ENCODE data around the gene SMPDL3A. TPM values are rescaled to one million over a fixed set of nuclear protein-coding genes. Genes with fewer than 3 reads are reported as not detected.

SMPDL3A gene
- total and polyA plus RNA-seq, 2 of the 13 experiments (the other 11 are each of a cell fraction or from before 2014, with no cell fraction given): 7.8 to 17.3 TPM

DNA sequence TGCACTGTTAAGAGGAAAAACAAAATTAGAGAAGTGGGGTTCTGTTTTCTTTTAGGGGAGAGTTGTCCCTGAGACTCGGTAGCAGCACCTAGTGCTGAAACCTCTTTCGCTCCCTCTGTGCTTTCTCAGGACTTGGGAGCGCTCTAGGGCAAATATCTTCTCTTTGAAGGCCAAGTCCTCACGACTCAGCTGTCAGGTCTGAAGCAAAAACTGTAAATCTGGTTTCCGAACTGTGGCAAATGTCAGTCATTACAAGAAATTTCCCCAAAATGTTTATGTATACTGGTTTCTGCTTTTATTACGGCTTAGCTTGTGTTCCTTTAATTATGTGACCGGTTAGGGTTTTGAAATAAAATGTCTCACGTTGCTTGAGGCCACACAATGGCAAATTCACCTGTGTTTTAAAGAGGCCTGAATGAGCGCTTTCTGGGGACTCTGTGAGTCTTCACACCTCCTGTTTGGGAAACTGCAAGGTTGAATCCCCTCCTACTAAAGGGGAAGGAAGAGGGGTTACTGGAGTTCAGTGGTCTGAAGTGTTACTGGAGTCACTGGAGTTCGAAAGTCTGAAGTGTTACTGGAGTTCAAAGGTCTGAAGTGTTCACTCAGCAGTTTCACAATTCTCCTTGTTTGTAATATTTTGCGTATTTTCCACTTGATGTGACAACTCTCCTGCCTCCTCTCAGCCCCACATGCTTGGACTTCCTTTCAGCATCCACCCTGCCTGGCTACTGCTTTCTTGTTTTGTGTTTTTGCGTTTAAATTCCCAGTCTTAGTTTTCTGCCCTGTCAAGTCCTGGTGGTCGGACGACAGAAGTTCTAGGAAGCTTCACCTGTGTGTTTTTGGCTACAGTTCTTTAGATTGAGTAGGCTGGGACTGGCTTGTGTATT lies 1.6 kb downstream of the SMPDL3A start (continued):
- TF ChIP-seq, protein P1, sequence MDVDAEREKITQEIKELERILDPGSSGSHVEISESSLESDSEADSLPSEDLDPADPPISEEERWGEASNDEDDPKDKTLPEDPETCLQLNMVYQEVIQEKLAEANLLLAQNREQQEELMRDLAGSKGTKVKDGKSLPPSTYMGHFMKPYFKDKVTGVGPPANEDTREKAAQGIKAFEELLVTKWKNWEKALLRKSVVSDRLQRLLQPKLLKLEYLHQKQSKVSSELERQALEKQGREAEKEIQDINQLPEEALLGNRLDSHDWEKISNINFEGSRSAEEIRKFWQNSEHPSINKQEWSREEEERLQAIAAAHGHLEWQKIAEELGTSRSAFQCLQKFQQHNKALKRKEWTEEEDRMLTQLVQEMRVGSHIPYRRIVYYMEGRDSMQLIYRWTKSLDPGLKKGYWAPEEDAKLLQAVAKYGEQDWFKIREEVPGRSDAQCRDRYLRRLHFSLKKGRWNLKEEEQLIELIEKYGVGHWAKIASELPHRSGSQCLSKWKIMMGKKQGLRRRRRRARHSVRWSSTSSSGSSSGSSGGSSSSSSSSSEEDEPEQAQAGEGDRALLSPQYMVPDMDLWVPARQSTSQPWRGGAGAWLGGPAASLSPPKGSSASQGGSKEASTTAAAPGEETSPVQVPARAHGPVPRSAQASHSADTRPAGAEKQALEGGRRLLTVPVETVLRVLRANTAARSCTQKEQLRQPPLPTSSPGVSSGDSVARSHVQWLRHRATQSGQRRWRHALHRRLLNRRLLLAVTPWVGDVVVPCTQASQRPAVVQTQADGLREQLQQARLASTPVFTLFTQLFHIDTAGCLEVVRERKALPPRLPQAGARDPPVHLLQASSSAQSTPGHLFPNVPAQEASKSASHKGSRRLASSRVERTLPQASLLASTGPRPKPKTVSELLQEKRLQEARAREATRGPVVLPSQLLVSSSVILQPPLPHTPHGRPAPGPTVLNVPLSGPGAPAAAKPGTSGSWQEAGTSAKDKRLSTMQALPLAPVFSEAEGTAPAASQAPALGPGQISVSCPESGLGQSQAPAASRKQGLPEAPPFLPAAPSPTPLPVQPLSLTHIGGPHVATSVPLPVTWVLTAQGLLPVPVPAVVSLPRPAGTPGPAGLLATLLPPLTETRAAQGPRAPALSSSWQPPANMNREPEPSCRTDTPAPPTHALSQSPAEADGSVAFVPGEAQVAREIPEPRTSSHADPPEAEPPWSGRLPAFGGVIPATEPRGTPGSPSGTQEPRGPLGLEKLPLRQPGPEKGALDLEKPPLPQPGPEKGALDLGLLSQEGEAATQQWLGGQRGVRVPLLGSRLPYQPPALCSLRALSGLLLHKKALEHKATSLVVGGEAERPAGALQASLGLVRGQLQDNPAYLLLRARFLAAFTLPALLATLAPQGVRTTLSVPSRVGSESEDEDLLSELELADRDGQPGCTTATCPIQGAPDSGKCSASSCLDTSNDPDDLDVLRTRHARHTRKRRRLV (CRISPR knock-in tag; IDR thresholded peaks at IDR 0.05): no peak
- TF ChIP-seq NR2F1 (CRISPR knock-in tag; IDR thresholded peaks at IDR 0.05) (peak in 1 of 2 experiments; percentile 51; a peak in 2 of 4 replicates), NFATC3 (CRISPR knock-in tag; IDR thresholded peaks at IDR 0.05) (no peak; the same call in 1 of the 2 replicates), SOX6 (IDR thresholded peaks at IDR 0.05) (no peak), SOX6 (CRISPR knock-in tag; IDR thresholded peaks at IDR 0.05) (peak; percentile 83), ARID4A (CRISPR knock-in tag; IDR thresholded peaks at IDR 0.05; ENCODE audit: borderline replicate concordance) (peak; percentile 53), ZNF354B (CRISPR knock-in tag; IDR thresholded peaks at IDR 0.05) (no peak), ZNF891 (CRISPR knock-in tag; IDR thresholded peaks at IDR 0.05) (no peak), RFXANK (CRISPR knock-in tag; IDR thresholded peaks at IDR 0.05) (no peak), NR1H2 (CRISPR knock-in tag; IDR thresholded peaks at IDR 0.05; ENCODE audit: borderline replicate concordance, low read depth) (peak; percentile 97), ZSCAN21 (CRISPR knock-in tag; IDR thresholded peaks at IDR 0.05; ENCODE audit: borderline replicate concordance) (no peak)
- TF ChIP-seq, protein P2, sequence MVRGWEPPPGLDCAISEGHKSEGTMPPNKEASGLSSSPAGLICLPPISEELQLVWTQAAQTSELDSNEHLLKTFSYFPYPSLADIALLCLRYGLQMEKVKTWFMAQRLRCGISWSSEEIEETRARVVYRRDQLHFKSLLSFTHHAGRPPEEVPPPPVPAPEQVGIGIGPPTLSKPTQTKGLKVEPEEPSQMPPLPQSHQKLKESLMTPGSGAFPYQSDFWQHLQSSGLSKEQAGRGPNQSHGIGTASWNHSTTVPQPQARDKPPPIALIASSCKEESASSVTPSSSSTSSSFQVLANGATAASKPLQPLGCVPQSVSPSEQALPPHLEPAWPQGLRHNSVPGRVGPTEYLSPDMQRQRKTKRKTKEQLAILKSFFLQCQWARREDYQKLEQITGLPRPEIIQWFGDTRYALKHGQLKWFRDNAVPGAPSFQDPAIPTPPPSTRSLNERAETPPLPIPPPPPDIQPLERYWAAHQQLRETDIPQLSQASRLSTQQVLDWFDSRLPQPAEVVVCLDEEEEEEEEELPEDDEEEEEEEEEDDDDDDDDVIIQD (CRISPR knock-in tag; IDR thresholded peaks at IDR 0.05; ENCODE audit: low read depth): peak; percentile 69
- TF ChIP-seq, protein P3, sequence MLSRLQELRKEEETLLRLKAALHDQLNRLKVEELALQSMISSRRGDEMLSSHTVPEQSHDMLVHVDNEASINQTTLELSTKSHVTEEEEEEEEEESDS (CRISPR knock-in tag; IDR thresholded peaks at IDR 0.05; ENCODE audit: borderline replicate concordance): no peak
- TF ChIP-seq, protein P4, sequence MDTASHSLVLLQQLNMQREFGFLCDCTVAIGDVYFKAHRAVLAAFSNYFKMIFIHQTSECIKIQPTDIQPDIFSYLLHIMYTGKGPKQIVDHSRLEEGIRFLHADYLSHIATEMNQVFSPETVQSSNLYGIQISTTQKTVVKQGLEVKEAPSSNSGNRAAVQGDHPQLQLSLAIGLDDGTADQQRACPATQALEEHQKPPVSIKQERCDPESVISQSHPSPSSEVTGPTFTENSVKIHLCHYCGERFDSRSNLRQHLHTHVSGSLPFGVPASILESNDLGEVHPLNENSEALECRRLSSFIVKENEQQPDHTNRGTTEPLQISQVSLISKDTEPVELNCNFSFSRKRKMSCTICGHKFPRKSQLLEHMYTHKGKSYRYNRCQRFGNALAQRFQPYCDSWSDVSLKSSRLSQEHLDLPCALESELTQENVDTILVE (CRISPR knock-in tag; IDR thresholded peaks at IDR 0.05): no peak
